Left ventricle myocardium inferior (tissue), 1 donor: ENCODE measurements around the gene MAPK1. TPM values are rescaled to one million over a fixed set of nuclear protein-coding genes. Genes with fewer than 3 reads are reported as not detected.
"Not testable (repeated sequence)": the region's sequence is repeated elsewhere in the genome, so short reads cannot be mapped to it uniquely, and the experiment has no call there.

Source experiments
- DNase-seq: peaks from one replicate; pipeline ENCODE4 v3.0.0-alpha.2; 2020
- H3K27ac ChIP-seq: fragments of 200-600 bp; replicated peaks from 2 replicates; pipeline ENCODE4 v1.8.0; 2021
- H3K27me3 ChIP-seq: fragments of 200-600 bp; 2 replicates; pipeline ENCODE4 v1.8.0; 2021; ENCODE audit warnings: low read depth
- H3K36me3 ChIP-seq: fragments of 200-600 bp; 2 replicates; pipeline ENCODE4 v1.8.0; 2021
- H3K4me1 ChIP-seq: fragments of 200-600 bp; 2 replicates; pipeline ENCODE4 v1.8.0; 2021
- H3K4me3 ChIP-seq: fragments of 200-600 bp; 2 replicates; pipeline ENCODE4 v1.8.0; 2021; ENCODE audit warnings: mild to moderate bottlenecking, moderate library complexity
- H3K9me3 ChIP-seq: fragments of 200-600 bp; replicated peaks from 2 replicates; pipeline ENCODE4 v1.8.0; 2021
- CTCF ChIP-seq: fragments of 200-600 bp; IDR thresholded peaks from 2 replicates; pipeline ENCODE4 v1.8.0; 2021; ENCODE audit warnings: antibody characterized with exemption, mild to moderate bottlenecking, borderline replicate concordance
- intact Hi-C: fragments of 100-400 bp; cut with micrococcal nuclease; formaldehyde crosslinking; loops from one replicate; pipeline ENCODE4 v1.11.0; 2022
- total RNA-seq: library from RNA; stranded (reverse); fragmentation: NEBNext Ultra II Directional; extraction: Animal tissue kit (Norgen Biotek cat#: 25700); gene quantifications from one replicate; pipeline ENCODE4 v1.2.1, GENCODE V29; 2021
- donor health status: DM: no; HTN: yes; CAD: no; lungs with severe emphysema.

Gene MAPK1
- total RNA-seq, 1 donor from 2014 or later: 91.7 TPM

- no peak overlapping the region for H3K4me3 ChIP-seq
- no peak for TF ChIP-seq CTCF
- no peaks in the 10 kb centered on the region for H3K27me3 ChIP-seq
- peaks cover 85% of the 10 kb centered on the region for H3K4me1 ChIP-seq
- no peaks in the 10 kb centered on the region for H3K36me3 ChIP-seq
- H3K9me3 ChIP-seq: no peaks in the 10 kb centered on the region
- H3K27ac ChIP-seq: peak overlapping the region; percentile 24
- no peak for DNase-seq
- intact Hi-C loops: no loop called here
These were observed 11.8 kb downstream of the MAPK1 start for GRCh38 chr22:21855676-21856075.

DNA sequence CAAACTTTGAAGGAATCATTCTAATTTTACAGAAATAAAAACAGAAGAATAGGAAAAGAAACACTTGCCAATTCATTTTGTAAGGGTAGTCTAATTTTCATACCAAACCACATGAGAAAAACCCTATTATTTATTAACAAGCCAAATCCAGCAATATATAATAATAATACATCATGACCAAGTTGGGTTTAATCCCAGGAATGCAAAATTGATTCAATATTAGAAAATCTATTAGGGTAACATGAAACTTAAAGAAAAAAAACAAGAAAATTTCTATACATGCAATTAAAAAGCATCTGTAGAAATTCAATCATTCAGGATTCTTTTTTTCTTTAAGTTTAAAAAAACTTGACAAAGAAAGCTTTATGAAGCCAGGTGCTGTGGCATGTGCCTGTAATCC lies 16.8 kb downstream of the MAPK1 start:
- DNase-seq: no peak
- Histone ChIP-seq H3K4me1 (peaks cover 83% of the 10 kb centered on the region), H3K9me3 (no peaks in the 10 kb centered on the region), H3K27ac (peak overlapping the region; percentile 73), H3K36me3 (no peaks in the 10 kb centered on the region), H3K27me3 (no peaks in the 10 kb centered on the region), H3K4me3 (no peak overlapping the region)
- intact Hi-C loops: no loop called here
- TF ChIP-seq CTCF: no peak

DNA sequence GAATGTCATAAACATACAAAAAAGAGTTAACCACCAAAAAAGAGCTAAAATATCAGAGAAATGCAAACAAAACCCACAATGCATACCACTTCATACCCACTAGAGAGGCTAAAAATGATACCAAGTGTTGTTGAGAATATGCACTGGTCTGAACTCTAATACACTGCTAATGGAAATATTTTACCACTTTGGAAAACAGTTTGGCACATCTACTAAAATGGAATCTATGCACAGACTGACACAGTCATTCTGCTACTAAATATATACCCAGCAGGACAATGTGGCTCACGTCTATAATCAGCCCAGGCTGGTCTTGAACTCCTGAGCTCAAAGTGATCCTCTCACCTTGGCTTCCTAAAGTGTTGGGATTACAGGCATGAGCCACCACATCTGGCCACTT lies 18.0 kb downstream of the MAPK1 start:
- Histone ChIP-seq H3K27ac (peak overlapping the region; percentile 73), H3K27me3 (no peaks in the 10 kb centered on the region), H3K36me3 (no peaks in the 10 kb centered on the region), H3K4me1 (peaks cover 83% of the 10 kb centered on the region), H3K9me3 (no peaks in the 10 kb centered on the region), H3K4me3 (no peak overlapping the region)
- no peak for TF ChIP-seq CTCF
- DNase-seq: no peak
- intact Hi-C loops: no loop called here

DNA sequence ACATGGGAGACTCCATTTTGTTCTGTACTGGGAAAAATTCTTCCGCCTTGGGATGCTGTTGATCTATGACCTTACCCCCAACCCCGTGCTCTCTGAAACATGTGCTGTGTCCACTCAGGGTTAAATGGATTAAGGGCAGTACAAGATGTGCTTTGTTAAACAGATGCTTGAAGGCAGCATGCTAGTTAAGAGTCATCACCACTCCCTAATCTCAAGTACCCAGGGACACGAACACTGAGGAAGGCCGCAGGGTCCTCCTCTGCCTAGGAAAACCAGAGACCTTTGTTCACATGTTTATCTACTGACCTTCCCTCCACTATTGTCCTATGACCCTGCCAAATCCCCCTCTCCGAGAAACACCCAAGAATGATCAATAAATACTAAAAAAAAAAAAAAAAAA lies 19.4 kb downstream of the MAPK1 start:
- Histone ChIP-seq H3K4me1 (peaks cover 84% of the 10 kb centered on the region), H3K27ac (peak overlapping the region; percentile 73)
- H3K36me3 ChIP-seq, H3K27me3 ChIP-seq, H3K9me3 ChIP-seq, intact Hi-C loops, H3K4me3 ChIP-seq, DNase-seq: not testable (repeated sequence)

DNA sequence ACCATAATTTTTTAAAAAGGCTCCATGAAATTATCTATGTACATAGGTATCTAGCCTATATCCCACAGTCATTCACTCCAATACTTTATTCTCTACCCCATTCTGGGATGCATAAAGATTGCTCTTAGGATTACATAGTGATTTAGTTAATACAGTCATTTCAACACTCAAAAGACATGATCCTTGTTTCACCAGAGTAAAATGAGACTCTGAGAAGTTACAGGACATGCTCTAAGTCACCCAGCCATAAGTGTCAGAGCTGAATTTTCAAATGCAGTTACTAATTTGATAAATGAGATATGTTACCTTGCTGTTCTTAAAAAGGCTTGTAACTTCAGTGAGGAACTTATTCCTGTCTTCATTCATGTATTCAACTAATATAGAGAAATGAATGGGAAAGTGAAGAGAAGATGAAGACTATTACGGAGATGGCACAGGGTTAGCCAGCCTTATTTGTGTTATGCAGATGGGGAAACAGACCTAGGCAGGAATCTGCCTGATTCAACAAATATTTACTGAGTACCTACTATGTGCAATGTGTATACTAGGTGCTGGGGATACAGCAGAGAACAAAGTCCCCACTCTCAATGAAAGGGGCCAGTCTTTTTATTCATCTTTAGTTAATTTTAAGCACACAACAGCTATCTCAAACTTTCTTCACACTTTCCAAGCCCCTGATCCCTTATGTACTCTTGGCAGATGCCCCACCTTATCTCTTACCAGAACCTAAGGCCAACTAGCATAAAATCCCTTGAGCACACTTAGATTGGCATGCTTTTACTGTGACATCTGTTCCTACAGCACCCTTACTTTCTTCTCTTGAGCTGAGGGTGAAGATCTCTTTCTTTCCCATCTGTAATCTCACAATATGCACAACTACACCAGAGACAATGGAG lies 21.6 kb downstream of the MAPK1 start:
- no peak for DNase-seq
- H3K9me3 ChIP-seq: no peaks in the 10 kb centered on the region
- H3K36me3 ChIP-seq: no peaks in the 10 kb centered on the region
- H3K4me1 ChIP-seq: peaks cover 80% of the 10 kb centered on the region
- no peak overlapping the region for H3K4me3 ChIP-seq
- no peaks in the 10 kb centered on the region for H3K27me3 ChIP-seq
- peak overlapping the region; percentile 73 for H3K27ac ChIP-seq
- TF ChIP-seq CTCF: no peak
- intact Hi-C loops: no loop called here

DNA sequence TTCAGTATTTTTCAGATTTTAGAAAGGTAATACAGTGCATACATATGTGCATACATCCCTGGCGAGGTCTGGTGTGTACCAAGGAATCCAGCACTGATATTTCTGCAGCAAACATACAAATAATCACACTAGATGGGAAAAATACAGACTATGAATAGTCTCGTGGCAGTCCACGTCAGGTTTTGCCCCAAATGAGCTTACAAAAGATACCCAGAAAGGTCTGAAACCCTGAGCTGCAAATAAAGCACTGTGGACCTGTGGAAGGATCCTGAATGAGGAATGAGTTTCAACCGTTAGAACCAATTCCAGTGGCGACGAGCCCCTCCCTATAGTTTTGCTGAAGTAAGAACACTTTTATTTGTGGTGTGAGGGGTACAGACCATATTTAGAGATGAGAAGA lies 24.5 kb downstream of the MAPK1 start:
- Histone ChIP-seq H3K27ac (peak overlapping the region; percentile 18), H3K36me3 (no peaks in the 10 kb centered on the region), H3K4me1 (peaks cover 67% of the 10 kb centered on the region), H3K4me3 (no peak overlapping the region), H3K27me3 (no peaks in the 10 kb centered on the region), H3K9me3 (no peaks in the 10 kb centered on the region)
- no peak for DNase-seq
- TF ChIP-seq CTCF: no peak
- intact Hi-C loops: no loop called here
